Activated B cell treated with CpG ODN at 0.5 μM for 24 hours (primary cell): Measurements from ENCODE around the gene MGAT3. TPM values are rescaled to one million over a fixed set of nuclear protein-coding genes. Genes with fewer than 3 reads are reported as not detected.

Experiments used
- ATAC-seq: fragments of 200-7000 bp; cut with Tn5 transposase; one replicate; pipeline ENCODE4 v1.10.0; 2021; ENCODE audit warnings: low read depth, mild to moderate bottlenecking, moderate library complexity
- CTCF ChIA-PET: fragments of 350-600 bp; sonication (Branson Sonifier 250); formaldehyde crosslinking; loops from one replicate; lab custom pipeline; 2021; ENCODE audit warnings: antibody characterized with exemption; lab: Charles Lee
- POLR2A ChIA-PET: fragments of 350-600 bp; sonication (Branson Sonifier 250); formaldehyde crosslinking; loops from one replicate; lab custom pipeline; 2021; ENCODE audit warnings: antibody characterized with exemption; lab: Charles Lee
- DNase-seq: peaks from one replicate; pipeline ENCODE4 v3.0.0; 2022
- H3K27ac Mint-ChIP-seq: one replicate; pipeline ENCODE4 v1.8.0; 2020; ENCODE audit warnings: mixed read lengths
- H3K27me3 Mint-ChIP-seq: one replicate; pipeline ENCODE4 v1.8.0; 2021; ENCODE audit warnings: mixed read lengths
- H3K36me3 Mint-ChIP-seq: one replicate; pipeline ENCODE4 v1.8.0; 2021; ENCODE audit warnings: low read depth, mixed read lengths
- H3K4me1 Mint-ChIP-seq: one replicate; pipeline ENCODE4 v1.8.0; 2021; ENCODE audit warnings: mixed read lengths
- H3K4me3 Mint-ChIP-seq: one replicate; pipeline ENCODE4 v1.8.0; 2020; ENCODE audit warnings: mild to moderate bottlenecking, mixed read lengths
- H3K9me3 Mint-ChIP-seq: one replicate; pipeline ENCODE4 v1.8.0; 2020; ENCODE audit warnings: mixed read lengths
- CTCF ChIP-seq: fragments of 200-600 bp; IDR thresholded peaks from one replicate; pipeline ENCODE4 v1.8.0; 2022; ENCODE audit warnings: antibody characterized with exemption, mild to moderate bottlenecking
- intact Hi-C: fragments of 100-400 bp; cut with micrococcal nuclease; formaldehyde crosslinking; loops from one replicate; pipeline ENCODE4 v1.15.1; 2024
- total RNA-seq: library from RNA; stranded (reverse); gene quantifications from 2 replicates; pipeline ENCODE4 v1.2.3, GENCODE V29; 2022

MGAT3 gene
- total RNA-seq, 1 donor from 2014 or later = 43.4 TPM

GRCh38 chr22:39480557-39480956 lies 23.7 kb downstream of the MGAT3 start:
- no peaks in the 10 kb centered on the region for H3K9me3 Mint-ChIP-seq
- peaks cover 24% of the 10 kb centered on the region for H3K36me3 Mint-ChIP-seq
- intact Hi-C loops = no loop called here
- POLR2A ChIA-PET = no interaction called here
- CTCF ChIA-PET = interaction anchor here (1.4 to 2.8 kb wide), 2 partner anchors 13 to 16 kb away, joined by 5 to 12 read pairs; no protein-coding TSS in a partner anchor
- no peak for ATAC-seq
- no peak overlapping the region for H3K4me3 Mint-ChIP-seq
- H3K27me3 Mint-ChIP-seq = no peaks in the 10 kb centered on the region
- H3K4me1 Mint-ChIP-seq = peaks cover 3% of the 10 kb centered on the region
- DNase-seq = no peak
- H3K27ac Mint-ChIP-seq = no peak overlapping the region
- TF ChIP-seq CTCF = no peak

GRCh38 chr22:39481054-39481453 lies 24.2 kb downstream of the MGAT3 start:
- no peak for ATAC-seq
- H3K4me1 Mint-ChIP-seq = no peaks in the 10 kb centered on the region
- no peak overlapping the region for H3K4me3 Mint-ChIP-seq
- peaks cover 22% of the 10 kb centered on the region for H3K36me3 Mint-ChIP-seq
- no peaks in the 10 kb centered on the region for H3K9me3 Mint-ChIP-seq
- H3K27ac Mint-ChIP-seq = no peak overlapping the region
- CTCF ChIA-PET = no interaction called here
- intact Hi-C loops = no loop called here
- no peak for TF ChIP-seq CTCF
- DNase-seq = no peak
- H3K27me3 Mint-ChIP-seq = no peaks in the 10 kb centered on the region
- POLR2A ChIA-PET = no interaction called here

GRCh38 chr22:39481595-39481994 lies 24.8 kb downstream of the MGAT3 start:
- POLR2A ChIA-PET = interaction anchor here (0.8 to 1.1 kb wide), 3 partner anchors 9 to 34 kb away, joined by 3 to 6 read pairs (median 4); no protein-coding TSS in a partner anchor
- no peak for DNase-seq
- no peaks in the 10 kb centered on the region for H3K4me1 Mint-ChIP-seq

GRCh38 chr22:39482768-39483167 lies 26.0 kb downstream of the MGAT3 start:
- no peak overlapping the region for H3K4me3 Mint-ChIP-seq
- ATAC-seq (no peak), DNase-seq (no peak)
- intact Hi-C loops = no loop called here
- TF ChIP-seq CTCF = no peak
- POLR2A ChIA-PET = interaction anchor here (0.7 to 1.3 kb wide), 2 partner anchors 19 to 49 kb away, joined by 3 to 4 read pairs; partner anchors contain the start of gene MIEF1
- CTCF ChIA-PET = no interaction called here
- H3K36me3 Mint-ChIP-seq = peaks cover 15% of the 10 kb centered on the region
- no peaks in the 10 kb centered on the region for H3K27me3 Mint-ChIP-seq
- no peak overlapping the region for H3K27ac Mint-ChIP-seq
- no peaks in the 10 kb centered on the region for H3K4me1 Mint-ChIP-seq
- H3K9me3 Mint-ChIP-seq = no peaks in the 10 kb centered on the region

More at GRCh38 chr22:39481595-39481994, 24.8 kb downstream of the MGAT3 start:
- Mint-ChIP-seq H3K27ac (no peak overlapping the region), H3K27me3 (no peaks in the 10 kb centered on the region), H3K9me3 (no peaks in the 10 kb centered on the region), H3K4me3 (no peak overlapping the region), H3K36me3 (peaks cover 22% of the 10 kb centered on the region)
- no peak for ATAC-seq
- TF ChIP-seq CTCF = no peak
- intact Hi-C loops = no loop called here
- CTCF ChIA-PET = interaction anchor here (0.8 kb wide), 1 partner anchor 15 kb away, joined by 4 read pairs; no protein-coding TSS in a partner anchor

- H3K9me3 Mint-ChIP-seq = no peaks in the 10 kb centered on the region
- peaks cover 11% of the 10 kb centered on the region for H3K4me1 Mint-ChIP-seq
- CTCF ChIA-PET = no interaction called here
- H3K27me3 Mint-ChIP-seq = no peaks in the 10 kb centered on the region
- H3K36me3 Mint-ChIP-seq = peaks cover 24% of the 10 kb centered on the region
- POLR2A ChIA-PET = interaction anchor here (0.5 kb wide), 1 partner anchor 154 kb away, joined by 4 read pairs; no protein-coding TSS in a partner anchor
- intact Hi-C loops = no loop called here
- ATAC-seq (no peak), DNase-seq (no peak)
- H3K4me3 Mint-ChIP-seq = no peak overlapping the region
- TF ChIP-seq CTCF = no peak
- H3K27ac Mint-ChIP-seq = no peak overlapping the region
These were observed 30.4 kb downstream of the MGAT3 start for GRCh38 chr22:39486951-39487825.
